Common myeloid progenitor, CD34-positive (primary cell): ENCODE data around the gene UBE2I.

Experiments
- CTCF ChIA-PET: fragments of 350-600 bp; sonication (Branson Sonifier 250); formaldehyde crosslinking; loops from one replicate; lab custom pipeline; 2021; ENCODE audit warnings: antibody characterized with exemption; lab: Charles Lee
- POLR2A ChIA-PET: fragments of 350-600 bp; sonication (Branson Sonifier 250); formaldehyde crosslinking; loops from one replicate; lab custom pipeline; 2021; ENCODE audit warnings: antibody characterized with exemption; lab: Charles Lee
- DNase-seq, 3 donors: peaks; one replicate each; pipeline versions ENCODE4 v3.0.0 to v3.0.0-alpha.2; 2013
- H3K27ac ChIP-seq, 2 experiments: 1 replicate in 1 of 2; 2 replicates in 1 of 2; pipeline ENCODE4 v1.7.0; 2013; ENCODE audit warnings: inconsistent platforms in 2 of 2, low read length in 2 of 2, mild to moderate bottlenecking in 2 of 2, low read depth in 1 of 2, moderate library complexity in 1 of 2; ENCODE audit not compliant: severe bottlenecking in 2 of 2, insufficient read depth in 1 of 2, poor library complexity in 1 of 2
- H3K27me3 ChIP-seq, 5 experiments: replicated peaks in 2 of 5; 1 replicate in 3 of 5; 2 replicates in 2 of 5; pipeline versions ENCODE4 v1.6.1 to v1.7.0; 2013; ENCODE audit warnings: low read length in 4 of 5, mild to moderate bottlenecking in 2 of 5, moderate library complexity in 2 of 5, inconsistent platforms in 1 of 5; ENCODE audit not compliant: insufficient read depth in 5 of 5, control insufficient read depth in 4 of 5
- H3K36me3 ChIP-seq, 4 experiments: 1 replicate in 2 of 4; 2 replicates in 2 of 4; pipeline versions ENCODE4 v1.6.1 to v1.7.0; 2013; ENCODE audit warnings: low read length in 3 of 4, control low read depth in 1 of 4, mild to moderate bottlenecking in 1 of 4; ENCODE audit not compliant: control insufficient read depth in 4 of 4, insufficient read depth in 4 of 4
- H3K4me1 ChIP-seq, 4 experiments: 1 replicate in 3 of 4; 2 replicates in 1 of 4; pipeline versions ENCODE4 v1.6.1 to v1.7.1; 2013; ENCODE audit warnings: low read length in 3 of 4, mild to moderate bottlenecking in 3 of 4, control low read depth in 1 of 4, inconsistent platforms in 1 of 4, moderate library complexity in 1 of 4; ENCODE audit not compliant: control insufficient read depth in 4 of 4, insufficient read depth in 4 of 4; ENCODE audit errors: control extremely low read depth in 1 of 4
- H3K4me3 ChIP-seq, 7 experiments: 1 replicate in 4 of 7; 2 replicates in 3 of 7; pipeline versions ENCODE4 v1.5.1 to v1.7.0; 2013; ENCODE audit warnings: mild to moderate bottlenecking in 7 of 7, low read length in 6 of 7, moderate library complexity in 6 of 7, inconsistent platforms in 2 of 7, low read depth in 2 of 7, control low read depth in 1 of 7; ENCODE audit not compliant: insufficient read depth in 4 of 7, control insufficient read depth in 1 of 7; ENCODE audit errors: extremely low read depth in 1 of 7
- H3K9me3 ChIP-seq, 5 experiments: 1 replicate in 4 of 5; 2 replicates in 1 of 5; pipeline versions ENCODE4 v1.6.1 to v1.7.1; 2013; ENCODE audit warnings: low read length in 4 of 5, mild to moderate bottlenecking in 2 of 5, inconsistent platforms in 1 of 5, low read depth in 1 of 5, moderate library complexity in 1 of 5; ENCODE audit not compliant: control insufficient read depth in 4 of 5, insufficient read depth in 2 of 5; ENCODE audit errors: control extremely low read depth in 1 of 5
- WGBS: methylation state at CpG from one replicate; pipeline ENCODE4 v1.1.5; 2013; ENCODE audit not compliant: insufficient coverage; 5-methylcytosine and 5-hydroxymethylcytosine counted together

The UBE2I gene

GRCh38 chr16:1299012-1299867, 10.2 kb upstream of the UBE2I start:
- DNase-seq: no peak
- 90% methylated on average over 24 of the region's 31 CpGs for WGBS
- Histone ChIP-seq H3K27me3 (peaks cover 0 to 13% (median 0%) of the 10 kb centered on the region in 5 experiments), H3K36me3 (no peaks in the 10 kb centered on the region), H3K4me1 (peaks cover 0 to 21% (median 17%) of the 10 kb centered on the region in 4 experiments), H3K27ac (peak overlapping the region in 1 of 2 experiments; percentile 50), H3K9me3 (no peaks in the 10 kb centered on the region), H3K4me3 (no peak overlapping the region)
- ChIA-PET CTCF (interaction anchor here (1.0 to 1.4 kb wide), 2 partner anchors 9 to 39 kb away, joined by 4 to 11 read pairs; no protein-coding TSS in a partner anchor), POLR2A (no interaction called here)

DNA sequence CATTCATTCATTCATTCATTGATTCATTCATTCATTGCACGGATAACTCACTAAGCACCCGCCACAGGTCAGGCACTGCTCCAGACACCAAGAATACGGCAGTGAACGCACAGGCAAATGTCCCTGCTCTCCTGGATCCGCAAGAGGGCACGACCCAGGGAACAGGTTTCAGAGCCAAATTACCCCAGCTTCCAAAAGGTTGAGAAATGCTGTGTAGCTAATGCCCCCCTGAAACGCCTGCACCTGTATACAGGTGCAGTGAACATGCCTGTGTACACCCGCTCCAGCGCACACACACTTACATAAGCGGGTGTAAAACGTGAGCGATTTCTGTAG, 9.6 kb upstream of the UBE2I start:
- H3K4me3 ChIP-seq: no peak overlapping the region
- CTCF ChIA-PET: interaction anchor here (1.0 to 1.4 kb wide), 2 partner anchors 10 to 38 kb away, joined by 4 to 11 read pairs; no protein-coding TSS in a partner anchor
- 93% methylated on average over 12 of the region's 12 CpGs for WGBS
- POLR2A ChIA-PET: interaction anchor here (0.7 kb wide), 1 partner anchor 16 kb away, joined by 3 read pairs; no protein-coding TSS in a partner anchor
- no peak overlapping the region for H3K27ac ChIP-seq
- no peaks in the 10 kb centered on the region for H3K9me3 ChIP-seq
- no peak for DNase-seq
- H3K4me1 ChIP-seq: peaks cover 0 to 21% (median 17%) of the 10 kb centered on the region in 4 experiments
- H3K36me3 ChIP-seq: no peaks in the 10 kb centered on the region
- peaks cover 0 to 13% (median 0%) of the 10 kb centered on the region in 5 experiments for H3K27me3 ChIP-seq

DNA sequence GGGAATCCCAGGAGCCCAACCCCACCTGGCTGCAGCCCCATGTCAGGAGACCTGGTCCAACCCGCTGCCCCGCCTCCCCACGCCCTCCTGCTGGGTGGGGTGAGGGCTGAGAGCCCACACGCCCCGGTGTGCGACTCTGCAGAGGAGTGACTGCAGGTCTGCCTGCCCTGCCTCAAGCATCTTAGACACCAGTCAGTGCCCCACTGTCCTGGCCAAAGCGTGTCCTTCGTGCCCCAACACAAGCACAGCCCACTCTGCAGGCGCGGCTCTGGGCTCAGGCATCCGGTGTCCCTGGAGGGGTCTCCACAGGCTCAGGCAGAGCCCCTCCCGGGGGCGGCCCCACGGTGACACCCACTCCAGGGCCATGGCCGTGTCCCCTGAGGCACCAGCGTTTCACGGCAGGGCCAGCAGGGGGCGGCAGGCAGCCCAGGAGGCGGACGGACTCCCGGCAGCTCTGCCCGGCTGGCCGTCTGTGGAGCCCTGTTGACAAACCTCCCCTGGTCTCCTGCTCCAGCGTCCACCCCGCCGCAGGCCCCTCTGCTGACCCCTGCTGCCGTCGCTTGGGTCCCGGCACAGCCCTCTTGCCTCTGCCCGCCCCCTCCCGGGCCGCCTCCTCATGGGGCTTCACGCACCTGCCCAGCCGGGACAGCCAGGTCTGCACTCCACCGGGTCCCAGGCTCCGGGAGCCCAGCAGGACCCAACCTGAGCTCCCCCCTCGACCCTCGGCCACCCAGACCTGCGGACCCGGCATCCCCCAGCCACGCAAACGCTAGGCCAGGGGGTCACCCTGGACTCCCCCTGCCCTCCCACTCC, 8.6 kb upstream of the UBE2I start:
- H3K36me3 ChIP-seq: no peaks in the 10 kb centered on the region
- H3K4me1 ChIP-seq: peaks cover 0 to 22% (median 18%) of the 10 kb centered on the region in 4 experiments
- DNase-seq: peak; percentile 42 to 62 (median 58)
- 12% methylated on average over 30 of the region's 42 CpGs for WGBS
- H3K9me3 ChIP-seq: no peaks in the 10 kb centered on the region
- peak overlapping the region in 4 of 7 experiments; percentile 13 to 54 (median 33) for H3K4me3 ChIP-seq
- H3K27ac ChIP-seq: no peak overlapping the region
- H3K27me3 ChIP-seq: peaks cover 0 to 13% (median 0%) of the 10 kb centered on the region in 5 experiments
- CTCF ChIA-PET: interaction anchor here (0.7 to 1.4 kb wide), 6 partner anchors 11 to 42 kb away, joined by 3 to 11 read pairs (median 4); no protein-coding TSS in a partner anchor
- POLR2A ChIA-PET: no interaction called here

- Histone ChIP-seq H3K27ac (no peak overlapping the region), H3K4me1 (peaks cover 0 to 25% (median 19%) of the 10 kb centered on the region in 4 experiments), H3K27me3 (peaks cover 0 to 13% (median 0%) of the 10 kb centered on the region in 5 experiments), H3K9me3 (no peaks in the 10 kb centered on the region), H3K36me3 (no peaks in the 10 kb centered on the region), H3K4me3 (no peak overlapping the region)
- DNase-seq: no peak
- CTCF ChIA-PET: interaction anchor here (0.9 to 1.1 kb wide), 3 partner anchors 12 to 40 kb away, joined by 3 to 5 read pairs (median 3); no protein-coding TSS in a partner anchor
- 93% methylated on average over 12 of the region's 12 CpGs for WGBS
- POLR2A ChIA-PET: no interaction called here
These were observed 7.9 kb upstream of the UBE2I start for GRCh38 chr16:1301562-1301961.

GRCh38 chr16:1305823-1306222, 3.6 kb upstream of the UBE2I start:
- Histone ChIP-seq H3K9me3 (no peaks in the 10 kb centered on the region), H3K27me3 (peaks cover 0 to 3% (median 0%) of the 10 kb centered on the region in 5 experiments), H3K27ac (no peak overlapping the region), H3K4me1 (peaks cover 8 to 20% (median 14%) of the 10 kb centered on the region in 4 experiments), H3K36me3 (no peaks in the 10 kb centered on the region), H3K4me3 (no peak overlapping the region)
- ChIA-PET POLR2A (no interaction called here), CTCF (interaction anchor here (1.0 kb wide), 1 partner anchor 9 kb away, joined by 5 read pairs; no protein-coding TSS in a partner anchor)
- 65% methylated on average over 12 of the region's 12 CpGs for WGBS
- no peak for DNase-seq

DNA sequence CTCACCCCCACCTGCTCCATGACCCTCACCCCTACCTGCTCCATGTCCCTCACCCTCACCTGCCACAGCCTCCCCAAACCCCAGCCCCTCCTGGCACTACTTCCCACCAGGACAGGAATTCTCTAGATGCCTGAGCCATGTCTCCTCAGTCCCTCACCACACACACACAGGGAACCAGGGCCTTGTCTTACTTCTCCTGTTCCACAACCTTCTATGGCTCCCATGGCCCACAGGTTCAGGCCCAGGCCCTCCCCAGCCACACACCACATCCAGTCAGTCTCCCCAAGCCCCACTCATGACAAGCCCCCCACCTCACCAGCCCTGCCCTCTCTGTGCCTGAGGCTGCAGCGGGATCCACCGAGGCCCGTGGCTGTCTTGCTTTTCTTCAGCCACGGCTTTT, 3.1 kb upstream of the UBE2I start:
- CTCF ChIA-PET: no interaction called here
- 75% methylated on average over 4 of the region's 4 CpGs for WGBS

More for the DNA sequence above, 3.1 kb upstream of the UBE2I start:
- Histone ChIP-seq H3K4me3 (no peak overlapping the region), H3K27ac (no peak overlapping the region), H3K4me1 (peaks cover 13 to 20% (median 16%) of the 10 kb centered on the region in 4 experiments), H3K36me3 (peaks cover 0 to 3% (median 0%) of the 10 kb centered on the region in 4 experiments), H3K9me3 (no peaks in the 10 kb centered on the region), H3K27me3 (peaks cover 0 to under 1% (median 0%) of the 10 kb centered on the region in 5 experiments)
- POLR2A ChIA-PET: no interaction called here
- no peak for DNase-seq
